Gastroesophageal sphincter (tissue), 4 donors: ENCODE results near the gene ZNF547. TPM values are rescaled to one million over a fixed set of nuclear protein-coding genes. Genes with fewer than 3 reads are reported as not detected.
A peak's percentile ranks its signal among the peaks of the same experiment; 100 is the strongest.

Experiments used
- ATAC-seq: fragments of 150-250 bp; one replicate; pipeline ENCODE4 v1.9.1; 2016; ENCODE audit warnings: mild to moderate bottlenecking, moderate library complexity
- H3K27ac ChIP-seq, 4 donors: fragments of 200-600 bp; sonication (generic) in 3 of 4; 1 replicate in 3 of 4; 2 replicates in 1 of 4; pipeline ENCODE4 v1.5.1; 2016 to 2019
- H3K27me3 ChIP-seq: fragments of 200-600 bp; sonication (generic); one replicate; pipeline ENCODE4 v1.5.1; 2019
- H3K36me3 ChIP-seq, 2 donors: fragments of 200-600 bp; sonication (generic); one replicate each; pipeline ENCODE4 v1.5.1; 2019; ENCODE audit warnings: control low read depth in 1 of 2
- H3K4me1 ChIP-seq, 3 donors: fragments of 200-600 bp; sonication (generic); 1 replicate in 2 of 3; 2 replicates in 1 of 3; pipeline ENCODE4 v1.5.1; 2016 to 2019; ENCODE audit warnings: control low read depth in 2 of 3
- H3K4me3 ChIP-seq, 2 donors: fragments of 200-600 bp; sonication (generic); one replicate each; pipeline ENCODE4 v1.5.1; 2019; ENCODE audit warnings: mild to moderate bottlenecking in 1 of 2, moderate library complexity in 1 of 2
- H3K9me3 ChIP-seq, 3 donors: fragments of 200-600 bp; sonication (generic); one replicate each; pipeline ENCODE4 v1.5.1; 2017 to 2019; ENCODE audit warnings: control low read depth in 2 of 3
- EP300 ChIP-seq: sonication (generic); formaldehyde crosslinking; IDR thresholded peaks from one replicate; pipeline ENCODE4 v1.6.1; 2017; ENCODE audit warnings: antibody characterized with exemption, mild to moderate bottlenecking
- POLR2A ChIP-seq, 2 donors: fragments of 450-650 bp; IDR thresholded peaks; one replicate each; pipeline ENCODE4 v1.6.1; 2017; ENCODE audit warnings: antibody characterized with exemption in 2 of 2, mild to moderate bottlenecking in 2 of 2, moderate library complexity in 1 of 2
- POLR2AphosphoS5 ChIP-seq: sonication (generic); formaldehyde crosslinking; IDR thresholded peaks from one replicate; pipeline ENCODE4 v1.6.1; 2017; ENCODE audit warnings: antibody characterized with exemption
- WGBS, 2 donors: methylation state at CpG; one replicate each; pipeline ENCODE4 v1.1.5; 2018; ENCODE audit warnings: low coverage in 1 of 2; 5-methylcytosine and 5-hydroxymethylcytosine counted together
- total RNA-seq, 4 donors: library from RNA; depleted of rRNA; stranded (reverse); fragments of >200 nt; gene quantifications; one replicate each; pipeline ENCODE4 v1.1.0, GENCODE V29; 2016
- TF ChIP-seq, protein P1 (sequence below), 4 experiments: fragments of 200-600 bp in 2 of 4; fragments of 450-650 bp in 2 of 4; sonication (generic) in 1 of 4; IDR thresholded peaks; one replicate each; pipeline ENCODE4 v1.5.1; 2017 to 2019; ENCODE audit warnings: antibody characterized with exemption in 4 of 4, mild to moderate bottlenecking in 2 of 4, moderate library complexity in 2 of 4

Gene ZNF547
- total RNA-seq, 4 donors from 2014 or later = 1.0 to 4.8 (median 2.0) TPM

DNA sequence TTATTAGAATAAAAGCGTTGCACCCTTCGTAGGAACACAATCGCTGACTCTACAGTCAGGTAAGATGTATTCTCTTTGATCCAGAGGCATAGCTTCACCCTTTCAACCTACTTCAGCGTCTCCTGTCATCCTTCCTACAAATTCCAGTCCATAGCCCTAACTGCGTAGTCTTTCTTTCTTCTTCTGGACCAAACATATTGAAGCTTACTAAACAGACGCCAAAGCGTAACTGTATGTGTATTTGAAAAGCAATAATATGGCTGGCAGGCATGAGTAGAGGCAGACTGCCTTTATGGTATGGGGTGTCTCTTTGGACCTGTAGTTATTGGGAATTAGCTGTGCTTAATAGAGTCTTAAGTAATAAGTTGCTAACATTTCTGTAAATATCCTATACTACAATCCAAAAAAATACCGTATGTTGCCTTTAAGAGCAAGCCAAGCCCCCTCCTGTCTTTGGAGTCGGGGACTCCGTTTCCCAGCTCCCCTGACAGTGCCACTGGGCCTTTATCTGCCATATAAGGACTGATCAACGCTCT is 25.9 kb downstream of the ZNF547 start:
- no peaks in the 10 kb centered on the region for H3K27me3 ChIP-seq
- 67 to 79% methylated on average over 6 to 8 of the region's 11 CpGs for WGBS, 2 donors
- peak overlapping the region; percentile 84 for H3K4me3 ChIP-seq
- peaks cover 0 to 20% of the 10 kb centered on the region in 2 donors for H3K36me3 ChIP-seq
- H3K9me3 ChIP-seq = peaks cover 0 to 15% (median 0%) of the 10 kb centered on the region in 3 donors
- H3K27ac ChIP-seq = peak overlapping the region; percentile 69 to 95 (median 91)
- H3K4me1 ChIP-seq = peaks cover 0 to 41% (median 0%) of the 10 kb centered on the region in 3 donors
- TF ChIP-seq, protein P1, sequence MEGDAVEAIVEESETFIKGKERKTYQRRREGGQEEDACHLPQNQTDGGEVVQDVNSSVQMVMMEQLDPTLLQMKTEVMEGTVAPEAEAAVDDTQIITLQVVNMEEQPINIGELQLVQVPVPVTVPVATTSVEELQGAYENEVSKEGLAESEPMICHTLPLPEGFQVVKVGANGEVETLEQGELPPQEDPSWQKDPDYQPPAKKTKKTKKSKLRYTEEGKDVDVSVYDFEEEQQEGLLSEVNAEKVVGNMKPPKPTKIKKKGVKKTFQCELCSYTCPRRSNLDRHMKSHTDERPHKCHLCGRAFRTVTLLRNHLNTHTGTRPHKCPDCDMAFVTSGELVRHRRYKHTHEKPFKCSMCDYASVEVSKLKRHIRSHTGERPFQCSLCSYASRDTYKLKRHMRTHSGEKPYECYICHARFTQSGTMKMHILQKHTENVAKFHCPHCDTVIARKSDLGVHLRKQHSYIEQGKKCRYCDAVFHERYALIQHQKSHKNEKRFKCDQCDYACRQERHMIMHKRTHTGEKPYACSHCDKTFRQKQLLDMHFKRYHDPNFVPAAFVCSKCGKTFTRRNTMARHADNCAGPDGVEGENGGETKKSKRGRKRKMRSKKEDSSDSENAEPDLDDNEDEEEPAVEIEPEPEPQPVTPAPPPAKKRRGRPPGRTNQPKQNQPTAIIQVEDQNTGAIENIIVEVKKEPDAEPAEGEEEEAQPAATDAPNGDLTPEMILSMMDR (IDR thresholded peaks at IDR 0.05) = no peak
- TF ChIP-seq POLR2A (IDR thresholded peaks at IDR 0.05) = no peak
- no peak for TF ChIP-seq EP300
- ATAC-seq = no peak

DNA sequence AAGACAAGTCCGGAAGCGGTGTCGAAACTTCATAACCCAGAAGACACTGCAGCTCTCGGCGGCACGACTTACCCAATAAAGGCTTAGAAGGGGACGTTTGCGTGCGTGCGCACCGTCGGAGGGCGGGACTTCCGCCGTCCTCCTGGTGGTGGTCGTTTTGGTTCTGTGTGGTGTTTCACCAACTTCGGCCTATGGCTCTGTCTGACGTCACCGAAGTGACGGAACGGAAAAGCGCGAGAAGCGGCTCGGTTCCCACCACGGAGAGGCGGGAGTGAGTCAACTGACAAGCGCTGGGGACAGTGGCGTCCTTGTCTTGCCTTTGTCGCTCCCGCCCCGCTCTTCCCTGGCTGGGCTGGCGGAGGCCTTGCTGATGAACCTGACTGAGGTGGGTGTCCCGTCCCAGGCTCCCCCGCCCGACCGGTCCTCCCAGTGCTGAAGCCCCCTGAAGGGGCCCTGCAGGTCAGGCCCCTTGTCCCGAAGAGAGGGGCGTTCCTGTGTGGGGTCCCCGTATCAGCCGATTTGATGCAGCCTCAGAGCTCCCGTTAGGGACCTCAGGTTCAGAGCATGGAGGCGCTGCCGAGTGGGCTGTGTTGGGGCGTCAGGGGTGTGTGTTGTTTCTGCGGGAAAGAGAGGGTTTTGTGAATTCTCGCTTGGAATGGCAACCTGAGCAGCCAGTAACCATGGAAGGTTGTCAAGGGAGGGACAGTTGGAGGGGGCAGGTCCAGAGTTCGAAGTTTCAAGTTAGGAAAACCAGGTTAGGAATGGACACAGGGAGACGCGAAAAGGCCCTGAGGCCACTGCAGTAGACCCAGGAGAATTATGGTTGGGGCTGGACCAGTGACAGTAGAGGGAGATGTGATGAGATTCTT is 26.6 kb downstream of the ZNF547 start, which contains the start of gene ZNF548:
Gene ZNF548, plus strand, starts transcription at position 125 of the 869 bp plus-strand sequence. Its CDS starts 246 bp downstream, at position 371.
- H3K27me3 ChIP-seq = no peaks in the 10 kb centered on the region
- TF ChIP-seq EP300 (no peak), POLR2A (IDR thresholded peaks at IDR 0.05) (peak; percentile 33 to 42), POLR2AphosphoS5 (peak; percentile 80)
- TF ChIP-seq, protein P1 (IDR thresholded peaks at IDR 0.05) = peak in 3 of 4 experiments; percentile 28 to 64 (median 57)
- ATAC-seq = peak; percentile 100
- peaks cover 0 to 27% of the 10 kb centered on the region in 2 donors for H3K36me3 ChIP-seq
- H3K27ac ChIP-seq = peak within 1 kb of the TSS; percentile 84 to 95 (median 91)
- H3K4me3 ChIP-seq = peak within 1 kb of the TSS; percentile 84
- peaks cover 0 to 41% (median 0%) of the 10 kb centered on the region in 3 donors for H3K4me1 ChIP-seq
- WGBS, 2 donors = 0 to 1% methylated on average over 7 to 11 of the region's 50 CpGs
- peaks cover 0 to 19% (median 0%) of the 10 kb centered on the region in 3 donors for H3K9me3 ChIP-seq

DNA sequence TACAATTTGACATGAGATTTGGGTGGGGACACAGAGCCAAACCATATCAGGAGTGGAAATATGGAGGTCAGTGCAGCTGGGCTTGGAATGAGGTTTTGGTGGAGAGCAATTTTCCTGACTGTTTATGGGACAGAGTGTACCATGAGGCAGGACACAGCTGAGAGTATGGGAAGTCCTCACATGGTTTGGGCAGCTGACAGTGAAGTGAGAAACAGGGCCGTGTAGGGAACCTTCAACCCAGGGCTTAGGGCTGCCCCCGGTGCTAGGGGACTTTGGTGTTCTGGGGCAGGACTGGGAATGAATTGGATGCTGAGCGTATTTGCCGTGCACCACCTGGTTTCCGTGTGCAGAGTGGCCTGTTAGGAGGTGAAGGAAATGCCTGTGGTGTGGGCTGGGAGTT is 32.4 kb downstream of the ZNF547 start:
- WGBS, 2 donors = 75% methylated on average over 5 of the region's 5 CpGs; no CpG with 5 or more reads in 1 of the 2 donors
- peaks cover 0 to 75% (median 0%) of the 10 kb centered on the region in 3 donors for H3K9me3 ChIP-seq
- H3K36me3 ChIP-seq = peaks cover 14 to 85% of the 10 kb centered on the region in 2 donors
- no peak for ATAC-seq
- H3K27me3 ChIP-seq = no peaks in the 10 kb centered on the region
- H3K4me1 ChIP-seq = peaks cover 0 to 28% (median 0%) of the 10 kb centered on the region in 3 donors
- TF ChIP-seq EP300 (no peak), POLR2A (IDR thresholded peaks at IDR 0.05) (no peak), POLR2AphosphoS5 (no peak)
- TF ChIP-seq, protein P1 (IDR thresholded peaks at IDR 0.05) = no peak
- no peak overlapping the region for H3K27ac ChIP-seq
- no peak overlapping the region for H3K4me3 ChIP-seq

DNA sequence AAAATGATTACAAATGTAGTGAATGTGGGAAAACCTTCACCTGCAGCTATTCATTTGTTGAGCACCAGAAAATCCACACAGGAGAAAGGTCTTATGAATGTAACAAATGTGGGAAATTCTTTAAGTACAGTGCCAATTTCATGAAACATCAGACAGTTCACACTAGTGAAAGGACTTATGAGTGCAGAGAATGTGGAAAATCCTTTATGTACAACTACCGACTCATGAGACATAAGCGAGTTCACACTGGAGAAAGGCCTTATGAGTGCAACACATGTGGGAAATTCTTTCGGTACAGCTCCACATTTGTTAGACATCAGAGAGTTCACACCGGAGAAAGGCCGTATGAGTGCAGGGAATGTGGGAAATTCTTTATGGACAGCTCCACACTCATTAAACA is 35.5 kb downstream of the ZNF547 start:
- Histone ChIP-seq H3K4me1 (peaks cover 0 to 4% (median 0%) of the 10 kb centered on the region in 3 donors), H3K4me3 (no peak overlapping the region), H3K36me3 (peaks cover 14 to 100% of the 10 kb centered on the region in 2 donors), H3K27me3 (no peaks in the 10 kb centered on the region), H3K9me3 (peaks cover 0 to 89% (median 0%) of the 10 kb centered on the region in 3 donors), H3K27ac (no peak overlapping the region)
- TF ChIP-seq, protein P1 (IDR thresholded peaks at IDR 0.05) = no peak
- TF ChIP-seq POLR2AphosphoS5 (no peak), POLR2A (IDR thresholded peaks at IDR 0.05) (no peak), EP300 (no peak)
- 89 to 98% methylated on average over 5 of the region's 5 CpGs for WGBS, 2 donors
- ATAC-seq = no peak
